ENCODE measurements around the gene NAA40. TPM values are rescaled to one million over a fixed set of nuclear protein-coding genes. Genes with fewer than 3 reads are reported as not detected.

The NAA40 gene
- total and polyA plus RNA-seq, 2 donors (not counting 1 experiment from before 2014, with no cell fraction given), result 9.2 to 19.7 TPM

GRCh38 chr11:63991558-63991957 is 52.8 kb downstream of the NAA40 start:
- Histone ChIP-seq H3K4me3 (replicated peaks in 1 of 4; ENCODE audit: control extremely low read depth in 1 of 4, insufficient read depth in 1 of 4, low read depth in 3 of 4, low read length in 4 of 4) (no peak overlapping the region), H3K27ac (ENCODE audit: insufficient read depth, low read length) (no peak overlapping the region), H3K9ac (ENCODE audit: insufficient read depth, low read length) (no peak overlapping the region), H3K27me3 (ENCODE audit: control insufficient read depth, insufficient read depth, low read length) (no peaks in the 10 kb centered on the region), H4K20me1 (ENCODE audit: control insufficient read depth, extremely low read depth, insufficient read depth, low read length) (no peaks in the 10 kb centered on the region), H3K9me3 (ENCODE audit: control insufficient read depth, insufficient read depth, low read depth, low read length) (no peaks in the 10 kb centered on the region), H3K79me2 (ENCODE audit: control insufficient read depth, insufficient read depth, low read length) (peaks cover 29% of the 10 kb centered on the region), H3K4me2 (ENCODE audit: extremely low read depth, insufficient read depth, low read length) (no peak overlapping the region), H2AFZ (ENCODE audit: low read length) (no peak overlapping the region), H3K4me1 (ENCODE audit: control insufficient read depth, extremely low read depth, insufficient read depth, low read length) (peaks cover 5% of the 10 kb centered on the region), H3K36me3 (ENCODE audit: control insufficient read depth, insufficient read depth, low read length) (peaks cover 12% of the 10 kb centered on the region)
- DNase-seq (ENCODE audit: low read depth in 2 of 2), result no peak
- TF ChIP-seq EZH2 (IDR thresholded peaks at IDR 0.05; ENCODE audit: low read length, missing control alignments), result no peak
- TF ChIP-seq, protein P1, sequence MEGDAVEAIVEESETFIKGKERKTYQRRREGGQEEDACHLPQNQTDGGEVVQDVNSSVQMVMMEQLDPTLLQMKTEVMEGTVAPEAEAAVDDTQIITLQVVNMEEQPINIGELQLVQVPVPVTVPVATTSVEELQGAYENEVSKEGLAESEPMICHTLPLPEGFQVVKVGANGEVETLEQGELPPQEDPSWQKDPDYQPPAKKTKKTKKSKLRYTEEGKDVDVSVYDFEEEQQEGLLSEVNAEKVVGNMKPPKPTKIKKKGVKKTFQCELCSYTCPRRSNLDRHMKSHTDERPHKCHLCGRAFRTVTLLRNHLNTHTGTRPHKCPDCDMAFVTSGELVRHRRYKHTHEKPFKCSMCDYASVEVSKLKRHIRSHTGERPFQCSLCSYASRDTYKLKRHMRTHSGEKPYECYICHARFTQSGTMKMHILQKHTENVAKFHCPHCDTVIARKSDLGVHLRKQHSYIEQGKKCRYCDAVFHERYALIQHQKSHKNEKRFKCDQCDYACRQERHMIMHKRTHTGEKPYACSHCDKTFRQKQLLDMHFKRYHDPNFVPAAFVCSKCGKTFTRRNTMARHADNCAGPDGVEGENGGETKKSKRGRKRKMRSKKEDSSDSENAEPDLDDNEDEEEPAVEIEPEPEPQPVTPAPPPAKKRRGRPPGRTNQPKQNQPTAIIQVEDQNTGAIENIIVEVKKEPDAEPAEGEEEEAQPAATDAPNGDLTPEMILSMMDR (conservative IDR thresholded peaks at IDR 0.05 in 1 of 2, IDR thresholded peaks at IDR 0.05 in 1 of 2; ENCODE audit: low read depth in 1 of 2, low read length in 2 of 2), result no peak

DNA sequence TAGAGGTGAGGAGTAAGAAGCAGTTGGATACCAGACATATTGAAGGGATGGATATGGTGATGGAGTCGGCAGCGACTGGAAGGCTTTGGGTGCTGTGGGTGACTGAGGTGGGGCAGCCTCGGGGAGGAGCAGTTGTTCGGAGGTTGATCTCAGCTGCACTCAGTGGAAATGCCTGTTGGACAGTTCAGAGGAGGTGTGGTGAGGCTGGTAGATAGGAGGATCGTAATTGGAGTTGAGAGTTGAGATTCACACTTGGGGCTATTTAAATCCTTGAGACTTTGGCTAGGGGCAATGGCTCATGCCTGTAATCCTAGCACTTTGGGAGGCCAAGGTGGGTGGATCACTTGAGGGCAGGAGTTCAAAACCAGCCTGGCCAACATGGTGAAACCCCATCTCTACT is 54.3 kb downstream of the NAA40 start:
- H3K27ac ChIP-seq (ENCODE audit: insufficient read depth, low read length), result no peak overlapping the region
- TF ChIP-seq EZH2 (IDR thresholded peaks at IDR 0.05; ENCODE audit: low read length, missing control alignments), result no peak
- TF ChIP-seq, protein P1 (conservative IDR thresholded peaks at IDR 0.05 in 1 of 2, IDR thresholded peaks at IDR 0.05 in 1 of 2; ENCODE audit: low read depth in 1 of 2, low read length in 2 of 2), result no peak
- H3K27me3 ChIP-seq (ENCODE audit: control insufficient read depth, insufficient read depth, low read length), result no peaks in the 10 kb centered on the region
- H3K9me3 ChIP-seq (ENCODE audit: control insufficient read depth, insufficient read depth, low read depth, low read length), result no peaks in the 10 kb centered on the region
- H3K9ac ChIP-seq (ENCODE audit: insufficient read depth, low read length), result no peak overlapping the region
- H3K79me2 ChIP-seq (ENCODE audit: control insufficient read depth, insufficient read depth, low read length), result peaks cover 13% of the 10 kb centered on the region
- no peak overlapping the region for H2AFZ ChIP-seq (ENCODE audit: low read length)
- no peaks in the 10 kb centered on the region for H3K4me1 ChIP-seq (ENCODE audit: control insufficient read depth, extremely low read depth, insufficient read depth, low read length)
- no peaks in the 10 kb centered on the region for H4K20me1 ChIP-seq (ENCODE audit: control insufficient read depth, extremely low read depth, insufficient read depth, low read length)
- DNase-seq (ENCODE audit: low read depth in 2 of 2), result no peak
- H3K4me3 ChIP-seq (replicated peaks in 1 of 4; ENCODE audit: control extremely low read depth in 1 of 4, insufficient read depth in 1 of 4, low read depth in 3 of 4, low read length in 4 of 4), result no peak overlapping the region
- H3K4me2 ChIP-seq (ENCODE audit: extremely low read depth, insufficient read depth, low read length), result no peak overlapping the region
- peaks cover 20% of the 10 kb centered on the region for H3K36me3 ChIP-seq (ENCODE audit: control insufficient read depth, insufficient read depth, low read length)

DNA sequence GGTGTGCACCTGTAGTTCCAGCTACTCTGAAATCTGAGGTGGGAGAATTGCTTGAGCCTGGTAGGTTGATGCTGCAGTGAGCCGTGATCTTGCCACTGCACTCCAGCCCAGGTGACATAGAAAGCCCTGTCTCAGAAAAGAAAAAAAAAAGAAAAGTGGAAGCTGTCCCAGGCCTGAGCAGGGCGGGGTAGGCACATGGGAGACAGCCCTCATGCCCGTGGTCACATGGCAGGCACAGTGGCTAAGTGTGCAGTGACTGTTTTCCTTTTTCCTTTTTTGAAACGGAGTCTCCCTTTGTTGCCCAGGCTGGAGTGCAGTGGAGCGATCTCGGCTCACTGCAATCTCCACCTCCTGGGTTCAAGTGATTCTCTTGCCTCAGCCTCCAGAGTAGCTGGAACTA is 55.2 kb downstream of the NAA40 start:
- no peak overlapping the region for H3K4me2 ChIP-seq (ENCODE audit: extremely low read depth, insufficient read depth, low read length)
- H4K20me1 ChIP-seq (ENCODE audit: control insufficient read depth, extremely low read depth, insufficient read depth, low read length), result no peaks in the 10 kb centered on the region
- no peaks in the 10 kb centered on the region for H3K9me3 ChIP-seq (ENCODE audit: control insufficient read depth, insufficient read depth, low read depth, low read length)
- peaks cover 6% of the 10 kb centered on the region for H3K79me2 ChIP-seq (ENCODE audit: control insufficient read depth, insufficient read depth, low read length)
- H3K27me3 ChIP-seq (ENCODE audit: control insufficient read depth, insufficient read depth, low read length), result no peaks in the 10 kb centered on the region
- H2AFZ ChIP-seq (ENCODE audit: low read length), result no peak overlapping the region
- H3K4me1 ChIP-seq (ENCODE audit: control insufficient read depth, extremely low read depth, insufficient read depth, low read length), result no peaks in the 10 kb centered on the region
- no peak for TF ChIP-seq EZH2 (IDR thresholded peaks at IDR 0.05; ENCODE audit: low read length, missing control alignments)
- TF ChIP-seq, protein P1 (conservative IDR thresholded peaks at IDR 0.05 in 1 of 2, IDR thresholded peaks at IDR 0.05 in 1 of 2; ENCODE audit: low read depth in 1 of 2, low read length in 2 of 2), result no peak
- H3K36me3 ChIP-seq (ENCODE audit: control insufficient read depth, insufficient read depth, low read length), result peaks cover 21% of the 10 kb centered on the region
- no peak overlapping the region for H3K4me3 ChIP-seq (replicated peaks in 1 of 4; ENCODE audit: control extremely low read depth in 1 of 4, insufficient read depth in 1 of 4, low read depth in 3 of 4, low read length in 4 of 4)
- no peak for DNase-seq (ENCODE audit: low read depth in 2 of 2)
- H3K9ac ChIP-seq (ENCODE audit: insufficient read depth, low read length), result no peak overlapping the region
- H3K27ac ChIP-seq (ENCODE audit: insufficient read depth, low read length), result no peak overlapping the region
